Frontal cortex (tissue), 4 donors: ENCODE measurements around the gene RALY. TPM values are rescaled to one million over a fixed set of nuclear protein-coding genes. Genes with fewer than 3 reads are reported as not detected.
"Not testable (repeated sequence)": the region's sequence is repeated elsewhere in the genome, so short reads cannot be mapped to it uniquely, and the experiment has no call there.

Experiments
- DNase-seq, 2 donors: peaks; one replicate each; pipeline ENCODE4 v3.0.0; 2012; ENCODE audit warnings: low spot score in 2 of 2
- FAIRE-seq: peaks from 2 replicates; lab custom pipeline; 2012; peaks lifted over from hg19 to GRCh38; lab: Jason Lieb, UNC
- total RNA-seq: library from RNA; depleted of rRNA; stranded (reverse); fragments of >200 nt; gene quantifications from one replicate; pipeline ENCODE4 v1.2.3, GENCODE V29; 2014
- donor health status: control.
- donor health status: control.
- donor health status: control.

RALY gene
- total RNA-seq, 1 donor from 2014 or later, result 48.5 TPM

GRCh38 chr20:34014878-34015277 is 21.2 kb downstream of the RALY start:
- FAIRE-seq (no peak), DNase-seq (no peak)

GRCh38 chr20:34015401-34016335 is 22.0 kb downstream of the RALY start:
- DNase-seq, result no peak
- no peak for FAIRE-seq

- no peak for DNase-seq
- FAIRE-seq, result no peak
These were observed 23.0 kb downstream of the RALY start for GRCh38 chr20:34016736-34017135.

- FAIRE-seq (no peak), DNase-seq (no peak)
These were observed 23.9 kb downstream of the RALY start for GRCh38 chr20:34017610-34018009.

- FAIRE-seq (no peak), DNase-seq (no peak)
These were observed 24.5 kb downstream of the RALY start for GRCh38 chr20:34018166-34018565.

GRCh38 chr20:34022151-34022838 is 28.6 kb downstream of the RALY start:
- FAIRE-seq (no peak), DNase-seq (no peak)

- no peak for DNase-seq
- no peak for FAIRE-seq
These were observed 29.1 kb downstream of the RALY start for GRCh38 chr20:34022839-34023234.

GRCh38 chr20:34023937-34024722 is 30.4 kb downstream of the RALY start:
- FAIRE-seq, result no peak
- DNase-seq, result no peak

- FAIRE-seq (no peak), DNase-seq (no peak)
These were observed 31.1 kb downstream of the RALY start for GRCh38 chr20:34024723-34025351.

- DNase-seq, FAIRE-seq: not testable (repeated sequence)
These were observed 34.3 kb downstream of the RALY start for GRCh38 chr20:34028013-34028412.

GRCh38 chr20:34029415-34029814 is 35.7 kb downstream of the RALY start:
- FAIRE-seq (no peak), DNase-seq (no peak)

GRCh38 chr20:34030456-34030855 is 36.7 kb downstream of the RALY start:
- FAIRE-seq, result no peak
- DNase-seq, result no peak

GRCh38 chr20:34033903-34034302 is 40.2 kb downstream of the RALY start:
- no peak for DNase-seq
- FAIRE-seq, result no peak

- FAIRE-seq (no peak), DNase-seq (no peak)
These were observed 43.4 kb downstream of the RALY start for GRCh38 chr20:34037121-34037520.

GRCh38 chr20:34037767-34038166 is 44.1 kb downstream of the RALY start:
- FAIRE-seq (no peak), DNase-seq (no peak)

- FAIRE-seq (no peak), DNase-seq (no peak)
These were observed 46.7 kb downstream of the RALY start for GRCh38 chr20:34040300-34040995.

GRCh38 chr20:34041226-34041625 is 47.5 kb downstream of the RALY start:
- FAIRE-seq, result no peak
- no peak for DNase-seq

- DNase-seq (no peak), FAIRE-seq (no peak)
These were observed 48.6 kb downstream of the RALY start for GRCh38 chr20:34042262-34042661.

- DNase-seq (no peak), FAIRE-seq (no peak)
These were observed 49.3 kb downstream of the RALY start for GRCh38 chr20:34043025-34043424.
